ENCODE data around the gene WDR45.

WDR45 gene

GRCh38 chrX:49106296-49106695, 26.6 kb upstream of the WDR45 start:
- Histone ChIP-seq H3K36me3 (ENCODE audit: control insufficient read depth, insufficient read depth, low read length) (no peaks in the 10 kb centered on the region), H3K4me3 (ENCODE audit: low read length) (no peak overlapping the region), H3K9me3 (ENCODE audit: control insufficient read depth, low read length) (no peaks in the 10 kb centered on the region), H3K27me3 (ENCODE audit: control insufficient read depth, insufficient read depth, low read length) (no peaks in the 10 kb centered on the region), H3K4me1 (ENCODE audit: control insufficient read depth, insufficient read depth, low read length) (no peaks in the 10 kb centered on the region), H3K9ac (ENCODE audit: low read length) (no peak overlapping the region)

GRCh38 chrX:49103637-49104036, 23.9 kb upstream of the WDR45 start:
- Histone ChIP-seq H3K27me3 (ENCODE audit: control insufficient read depth, insufficient read depth, low read length) (no peaks in the 10 kb centered on the region), H3K4me3 (ENCODE audit: low read length) (no peak overlapping the region), H3K9ac (ENCODE audit: low read length) (no peak overlapping the region), H3K9me3 (ENCODE audit: control insufficient read depth, low read length) (no peaks in the 10 kb centered on the region), H3K36me3 (ENCODE audit: control insufficient read depth, insufficient read depth, low read length) (no peaks in the 10 kb centered on the region), H3K4me1 (ENCODE audit: control insufficient read depth, insufficient read depth, low read length) (no peaks in the 10 kb centered on the region)

- H3K4me1 ChIP-seq (ENCODE audit: control insufficient read depth, insufficient read depth, low read length), result no peaks in the 10 kb centered on the region
- H3K9me3 ChIP-seq (ENCODE audit: control insufficient read depth, low read length), result no peaks in the 10 kb centered on the region
- H3K4me3 ChIP-seq (ENCODE audit: low read length), result no peak overlapping the region
- no peak overlapping the region for H3K9ac ChIP-seq (ENCODE audit: low read length)
- H3K27me3 ChIP-seq (ENCODE audit: control insufficient read depth, insufficient read depth, low read length), result no peaks in the 10 kb centered on the region
- no peaks in the 10 kb centered on the region for H3K36me3 ChIP-seq (ENCODE audit: control insufficient read depth, insufficient read depth, low read length)
These were observed 22.5 kb upstream of the WDR45 start for GRCh38 chrX:49102190-49102589.

GRCh38 chrX:49101629-49101984, 21.9 kb upstream of the WDR45 start:
- Histone ChIP-seq H3K36me3 (ENCODE audit: control insufficient read depth, insufficient read depth, low read length) (no peaks in the 10 kb centered on the region), H3K27me3 (ENCODE audit: control insufficient read depth, insufficient read depth, low read length) (no peaks in the 10 kb centered on the region), H3K4me3 (ENCODE audit: low read length) (no peak overlapping the region), H3K4me1 (ENCODE audit: control insufficient read depth, insufficient read depth, low read length) (no peaks in the 10 kb centered on the region), H3K9me3 (ENCODE audit: control insufficient read depth, low read length) (no peaks in the 10 kb centered on the region), H3K9ac (ENCODE audit: low read length) (peak overlapping the region; percentile 53)

GRCh38 chrX:49100704-49101628, 21.3 kb upstream of the WDR45 start:
- Histone ChIP-seq H3K9ac (ENCODE audit: low read length) (peak overlapping the region; percentile 71), H3K36me3 (ENCODE audit: control insufficient read depth, insufficient read depth, low read length) (no peaks in the 10 kb centered on the region), H3K4me1 (ENCODE audit: control insufficient read depth, insufficient read depth, low read length) (no peaks in the 10 kb centered on the region), H3K4me3 (ENCODE audit: low read length) (peak overlapping the region; percentile 66), H3K27me3 (ENCODE audit: control insufficient read depth, insufficient read depth, low read length) (no peaks in the 10 kb centered on the region), H3K9me3 (ENCODE audit: control insufficient read depth, low read length) (no peaks in the 10 kb centered on the region)

DNA sequence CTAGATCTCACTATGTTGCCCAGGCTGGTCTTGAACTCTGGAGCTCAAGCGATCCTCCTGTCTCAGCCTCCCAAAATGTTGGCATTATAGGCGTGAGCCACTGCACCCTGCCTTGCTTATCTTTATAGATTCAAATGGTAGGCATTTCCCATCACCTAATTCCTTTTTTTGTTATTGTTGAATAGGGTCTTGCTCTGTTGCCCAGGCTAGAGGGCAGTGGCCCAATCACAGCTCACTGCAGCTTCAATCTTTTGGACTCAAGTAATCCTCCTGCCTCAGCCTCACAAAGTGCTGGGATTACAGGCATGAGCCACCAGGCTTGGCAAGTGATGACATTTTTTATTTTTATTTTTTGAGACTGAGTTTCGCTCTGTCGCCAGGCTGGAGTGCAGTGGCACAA, 16.7 kb upstream of the WDR45 start:
- H3K27me3 ChIP-seq (ENCODE audit: control insufficient read depth, insufficient read depth, low read length), result no peaks in the 10 kb centered on the region
- no peaks in the 10 kb centered on the region for H3K4me1 ChIP-seq (ENCODE audit: control insufficient read depth, insufficient read depth, low read length)
- H3K36me3 ChIP-seq (ENCODE audit: control insufficient read depth, insufficient read depth, low read length), result no peaks in the 10 kb centered on the region
- H3K4me3 ChIP-seq (ENCODE audit: low read length), result no peak overlapping the region
- H3K9me3 ChIP-seq (ENCODE audit: control insufficient read depth, low read length), result no peaks in the 10 kb centered on the region
- no peak overlapping the region for H3K9ac ChIP-seq (ENCODE audit: low read length)

DNA sequence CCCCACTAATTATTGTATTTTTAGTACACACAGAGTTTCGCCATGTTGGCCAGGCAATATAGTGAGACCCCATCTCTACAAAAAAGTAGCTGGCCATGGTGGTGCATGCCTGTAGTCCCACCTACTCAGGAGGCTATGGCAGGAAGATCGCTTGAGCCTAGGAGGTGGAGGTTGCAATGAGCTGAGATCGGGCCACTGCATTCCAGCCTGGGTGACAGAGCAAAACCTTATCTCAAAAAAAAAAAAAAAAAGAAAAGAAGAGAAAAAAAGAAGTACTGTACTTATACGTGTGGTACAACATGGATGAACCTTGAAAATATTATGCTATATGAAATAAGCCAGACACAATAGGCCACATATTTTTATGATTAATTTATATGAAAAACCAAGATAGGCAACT, 9.9 kb upstream of the WDR45 start:
- Histone ChIP-seq H3K4me1 (ENCODE audit: control insufficient read depth, insufficient read depth, low read length) (no peaks in the 10 kb centered on the region), H3K36me3 (ENCODE audit: control insufficient read depth, insufficient read depth, low read length) (no peaks in the 10 kb centered on the region), H3K9ac (ENCODE audit: low read length) (no peak overlapping the region), H3K27me3 (ENCODE audit: control insufficient read depth, insufficient read depth, low read length) (no peaks in the 10 kb centered on the region), H3K4me3 (ENCODE audit: low read length) (no peak overlapping the region), H3K9me3 (ENCODE audit: control insufficient read depth, low read length) (no peaks in the 10 kb centered on the region)

DNA sequence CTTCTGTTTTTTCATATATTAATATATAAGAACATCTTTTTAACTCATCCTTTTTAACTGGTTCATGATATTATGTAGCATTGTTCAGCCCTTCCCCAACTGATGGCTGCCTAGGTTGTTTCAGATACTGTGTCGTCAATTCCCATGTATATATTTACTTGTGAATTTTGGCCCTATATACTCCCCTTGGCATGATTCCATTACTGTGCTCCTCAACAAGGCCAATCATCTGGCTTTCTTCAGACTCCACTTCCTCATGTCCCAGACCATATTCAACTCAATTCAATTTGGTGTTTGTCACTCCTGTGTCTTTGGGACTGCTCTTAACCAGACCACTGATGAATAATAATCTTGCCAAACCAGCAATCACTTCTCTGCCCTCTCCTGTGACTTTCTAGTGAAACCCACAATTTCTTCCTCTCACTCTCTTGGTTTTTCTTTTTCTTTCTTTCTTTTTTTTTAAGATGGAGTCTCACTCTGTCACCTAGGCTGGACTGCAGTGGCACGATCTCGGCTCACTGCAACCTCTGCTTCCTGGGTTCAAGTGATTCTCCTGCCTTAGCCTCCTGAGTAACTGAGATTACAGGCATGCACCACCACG, 2.7 kb upstream of the WDR45 start:
- no peaks in the 10 kb centered on the region for H3K27me3 ChIP-seq (ENCODE audit: control insufficient read depth, insufficient read depth, low read length)
- H3K9me3 ChIP-seq (ENCODE audit: control insufficient read depth, low read length), result no peaks in the 10 kb centered on the region
- no peak overlapping the region for H3K4me3 ChIP-seq (ENCODE audit: low read length)
- peaks cover 7% of the 10 kb centered on the region for H3K4me1 ChIP-seq (ENCODE audit: control insufficient read depth, insufficient read depth, low read length)
- H3K9ac ChIP-seq (ENCODE audit: low read length), result no peak overlapping the region
- H3K36me3 ChIP-seq (ENCODE audit: control insufficient read depth, insufficient read depth, low read length), result no peaks in the 10 kb centered on the region

GRCh38 chrX:49077941-49078340, 1.7 kb downstream of the WDR45 start:
- Histone ChIP-seq H3K9me3 (ENCODE audit: control insufficient read depth, low read length) (no peaks in the 10 kb centered on the region), H3K4me3 (ENCODE audit: low read length) (no peak overlapping the region), H3K4me1 (ENCODE audit: control insufficient read depth, insufficient read depth, low read length) (peaks cover 16% of the 10 kb centered on the region), H3K9ac (ENCODE audit: low read length) (no peak overlapping the region), H3K36me3 (ENCODE audit: control insufficient read depth, insufficient read depth, low read length) (no peaks in the 10 kb centered on the region), H3K27me3 (ENCODE audit: control insufficient read depth, insufficient read depth, low read length) (no peaks in the 10 kb centered on the region)

- Histone ChIP-seq H3K27me3 (ENCODE audit: control insufficient read depth, insufficient read depth, low read length) (no peaks in the 10 kb centered on the region), H3K4me3 (ENCODE audit: low read length) (no peak overlapping the region), H3K4me1 (ENCODE audit: control insufficient read depth, insufficient read depth, low read length) (peaks cover 25% of the 10 kb centered on the region), H3K9me3 (ENCODE audit: control insufficient read depth, low read length) (no peaks in the 10 kb centered on the region), H3K9ac (ENCODE audit: low read length) (no peak overlapping the region), H3K36me3 (ENCODE audit: control insufficient read depth, insufficient read depth, low read length) (no peaks in the 10 kb centered on the region)
These were observed 4.3 kb downstream of the WDR45 start for GRCh38 chrX:49075347-49075746.

- peak within 1 kb of the TSS; percentile 34 for H3K9ac ChIP-seq (ENCODE audit: low read length)
- no peaks in the 10 kb centered on the region for H3K27me3 ChIP-seq (ENCODE audit: control insufficient read depth, insufficient read depth, low read length)
- peak within 1 kb of the TSS; percentile 60 for H3K4me3 ChIP-seq (ENCODE audit: low read length)
- H3K9me3 ChIP-seq (ENCODE audit: control insufficient read depth, low read length), result no peaks in the 10 kb centered on the region
- H3K4me1 ChIP-seq (ENCODE audit: control insufficient read depth, insufficient read depth, low read length), result peaks cover 23% of the 10 kb centered on the region
- no peaks in the 10 kb centered on the region for H3K36me3 ChIP-seq (ENCODE audit: control insufficient read depth, insufficient read depth, low read length)
These were observed 5.8 kb downstream of the WDR45 start, which contains the start of gene PRAF2 for GRCh38 chrX:49073601-49074575. PRAF2 (minus strand) TSS chrX:49074002; CDS start chrX:49073987, 15 bp downstream.

All from mucosa of stomach (tissue), 1 donor.